Measurements from ENCODE around the gene PSD2.

Gene PSD2

GRCh38 chr5:139805545-139805944 is 9.9 kb downstream of the PSD2 start:
- no peak overlapping the region for H3K27ac ChIP-seq
- TF ChIP-seq CTCF (conservative IDR thresholded peaks at IDR 0.05), result no peak

- H3K27ac ChIP-seq, result no peak overlapping the region
- TF ChIP-seq CTCF (conservative IDR thresholded peaks at IDR 0.05), result no peak
Measured at GRCh38 chr5:139806111-139806510, 10.5 kb downstream of the PSD2 start.

- no peak overlapping the region for H3K27ac ChIP-seq
- no peak for TF ChIP-seq CTCF (conservative IDR thresholded peaks at IDR 0.05)
Measured at GRCh38 chr5:139806726-139807646, 11.4 kb downstream of the PSD2 start.

- no peak overlapping the region for H3K27ac ChIP-seq
- no peak for TF ChIP-seq CTCF (conservative IDR thresholded peaks at IDR 0.05)
Measured at GRCh38 chr5:139807647-139808030, 12.0 kb downstream of the PSD2 start.

- TF ChIP-seq CTCF (conservative IDR thresholded peaks at IDR 0.05), result no peak
Measured at GRCh38 chr5:139808481-139809330, 13.1 kb downstream of the PSD2 start.

GRCh38 chr5:139809331-139809810 is 13.8 kb downstream of the PSD2 start:
- TF ChIP-seq CTCF (conservative IDR thresholded peaks at IDR 0.05), result no peak
- H3K27ac ChIP-seq, result no peak overlapping the region

More at GRCh38 chr5:139808481-139809330, 13.1 kb downstream of the PSD2 start:
- H3K27ac ChIP-seq, result no peak overlapping the region

All from VCaP (cell line).